HFF-Myc (cell line): ENCODE data around the gene LDB3.

ENCODE experiments used
- DNase-seq: peaks from one replicate; pipeline ENCODE4 v3.0.0-alpha.2; 2011; ENCODE audit warnings: low read depth; ENCODE audit errors: extremely low read depth
- H3K4me3 ChIP-seq: replicated peaks from 2 replicates; pipeline ENCODE4 v1.5.1; 2011; ENCODE audit warnings: low read depth, mild to moderate bottlenecking, control low read depth, low read length
- CTCF ChIP-seq: IDR thresholded peaks from 2 replicates; pipeline ENCODE4 v1.5.1; 2012; ENCODE audit warnings: mild to moderate bottlenecking, low read depth, low read length, control low read depth; ENCODE audit errors: missing control alignments

Gene LDB3

DNA sequence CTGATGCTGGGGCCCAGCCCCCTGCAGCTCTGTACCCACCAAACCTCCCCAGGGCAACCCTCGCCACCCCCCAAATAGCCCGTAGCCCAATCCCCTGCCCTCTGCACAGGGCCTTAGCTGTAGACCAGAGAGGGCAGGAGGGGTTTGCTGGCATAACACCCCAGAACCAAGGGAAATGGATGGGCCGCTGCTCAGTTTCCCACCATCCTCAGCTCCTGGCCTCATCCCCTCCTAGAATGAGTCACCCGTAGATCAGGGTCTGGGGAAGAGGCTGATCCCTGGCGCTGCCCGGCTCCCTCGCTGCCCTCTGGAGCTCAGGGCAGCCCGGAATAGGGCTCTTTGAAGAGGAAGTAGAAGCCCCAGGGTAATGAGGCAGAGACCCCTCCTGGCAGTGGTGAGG, 31.2 kb downstream of the LDB3 start:
- no peak for DNase-seq
- no peak overlapping the region for H3K4me3 ChIP-seq
- TF ChIP-seq CTCF = no peak

DNA sequence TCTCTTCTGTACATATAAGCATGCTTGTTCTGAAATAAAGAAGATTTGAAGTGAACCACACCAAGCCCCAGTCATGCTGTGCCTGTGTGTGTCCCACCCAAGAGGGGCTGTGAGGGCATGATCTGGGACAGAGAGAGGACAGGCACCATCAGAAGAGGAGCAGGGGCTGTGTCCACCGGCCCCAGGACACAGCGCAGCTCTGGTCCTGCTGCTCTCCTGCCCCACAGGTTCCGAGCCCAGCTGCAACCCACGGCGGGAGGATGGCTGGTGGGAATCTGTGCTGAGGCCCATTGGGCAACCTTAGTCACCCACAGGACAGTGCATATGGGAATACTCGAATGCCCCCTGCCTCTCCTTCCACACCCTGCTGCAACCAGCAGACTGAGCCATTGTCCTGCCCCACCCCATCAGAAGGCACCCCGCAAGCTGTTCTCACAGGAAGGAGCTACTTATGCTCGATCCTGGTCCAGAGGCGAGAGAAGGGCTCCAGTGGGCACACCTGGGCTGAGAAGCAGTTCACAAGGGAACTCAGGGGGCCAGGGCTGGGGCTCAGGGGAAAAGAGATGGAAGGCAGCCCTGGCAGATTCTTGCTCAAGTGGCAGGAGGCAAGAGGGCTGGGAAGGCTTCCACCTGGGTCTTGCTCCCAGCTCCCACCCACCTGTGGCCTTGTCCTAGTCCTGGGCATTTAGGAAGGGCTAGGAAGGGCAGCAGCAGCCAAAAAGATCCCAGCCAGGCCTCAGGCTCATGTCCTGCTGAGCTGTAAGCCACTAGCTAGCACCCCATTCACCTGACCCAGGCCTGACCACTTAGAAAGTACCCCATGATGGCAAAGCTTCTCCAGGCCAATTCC, 31.9 kb downstream of the LDB3 start:
- DNase-seq = no peak
- TF ChIP-seq CTCF = no peak
- no peak overlapping the region for H3K4me3 ChIP-seq

GRCh38 chr10:86700851-86701617, 32.7 kb downstream of the LDB3 start:
- no peak for TF ChIP-seq CTCF
- DNase-seq = no peak
- no peak overlapping the region for H3K4me3 ChIP-seq

- DNase-seq = no peak
- no peak overlapping the region for H3K4me3 ChIP-seq
- TF ChIP-seq CTCF = no peak
Measured at GRCh38 chr10:86703176-86703575, 34.9 kb downstream of the LDB3 start.

DNA sequence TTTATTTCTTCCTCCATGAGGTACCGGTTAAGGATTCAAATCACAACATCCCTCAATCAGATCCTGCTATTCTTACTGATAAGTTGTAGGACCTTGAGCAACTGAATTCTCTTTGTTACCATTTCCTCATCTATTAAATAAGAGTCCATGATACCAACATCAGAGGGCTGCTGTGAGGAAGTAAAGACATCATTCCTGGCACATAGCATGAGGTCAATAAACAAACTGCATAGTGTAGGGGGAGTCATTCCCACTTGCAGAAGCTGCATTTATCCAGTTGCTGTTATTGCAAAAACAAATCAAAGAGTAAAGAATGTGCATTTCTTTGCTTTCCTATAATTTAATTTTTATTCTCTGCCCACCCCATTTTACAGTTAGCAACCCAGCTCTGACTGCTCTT, 36.8 kb downstream of the LDB3 start:
- H3K4me3 ChIP-seq = no peak overlapping the region
- no peak for DNase-seq
- no peak for TF ChIP-seq CTCF

- no peak for TF ChIP-seq CTCF
- DNase-seq = no peak
- H3K4me3 ChIP-seq = no peak overlapping the region
Measured at GRCh38 chr10:86705905-86706304, 37.6 kb downstream of the LDB3 start.
